Measurements from ENCODE around the gene ELFN2.
"Not testable (repeated sequence)": the region's sequence is repeated elsewhere in the genome, so short reads cannot be mapped to it uniquely, and the experiment has no call there.

The ELFN2 gene

DNA sequence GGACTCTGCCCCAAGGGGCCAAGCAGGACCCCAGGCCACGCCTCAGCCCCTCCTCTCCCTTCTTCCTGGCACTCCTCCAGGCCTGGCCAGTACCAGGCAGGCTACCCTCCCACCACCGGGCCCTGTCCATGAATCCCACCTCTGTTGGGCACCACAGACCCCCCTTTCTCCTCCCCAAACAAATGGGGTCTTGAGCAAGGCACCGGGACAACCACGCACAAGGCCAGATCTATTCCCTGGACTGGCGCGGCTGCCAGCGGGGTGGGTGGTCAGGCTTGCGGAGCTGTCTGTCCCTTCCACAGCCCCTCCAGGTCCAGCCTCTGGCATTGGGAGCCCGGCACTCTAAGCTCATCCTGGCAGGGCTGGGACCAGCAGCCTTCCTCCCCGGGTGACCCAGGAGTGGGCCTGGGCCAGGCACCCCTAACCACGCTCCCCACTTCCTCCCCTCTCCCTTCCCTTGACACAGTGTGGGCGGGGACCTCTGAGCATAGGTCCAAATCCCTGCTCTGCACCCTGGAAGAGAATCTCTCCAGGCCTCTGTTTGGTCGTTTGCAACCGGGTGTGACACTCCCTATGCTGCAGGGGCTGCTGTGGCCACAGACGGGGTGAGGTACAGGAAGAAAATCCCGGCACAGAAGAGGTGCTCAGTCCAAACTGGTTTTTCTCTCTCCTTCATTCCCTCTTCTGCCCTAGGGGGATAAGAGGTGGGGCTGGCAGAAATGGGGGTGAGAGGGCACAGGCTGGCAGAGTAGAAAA, 14.6 kb downstream of the ELFN2 start:
- in situ Hi-C loops (cut with MboI; ENCODE audit: low sequenced_read_pairs), result no loop called here

DNA sequence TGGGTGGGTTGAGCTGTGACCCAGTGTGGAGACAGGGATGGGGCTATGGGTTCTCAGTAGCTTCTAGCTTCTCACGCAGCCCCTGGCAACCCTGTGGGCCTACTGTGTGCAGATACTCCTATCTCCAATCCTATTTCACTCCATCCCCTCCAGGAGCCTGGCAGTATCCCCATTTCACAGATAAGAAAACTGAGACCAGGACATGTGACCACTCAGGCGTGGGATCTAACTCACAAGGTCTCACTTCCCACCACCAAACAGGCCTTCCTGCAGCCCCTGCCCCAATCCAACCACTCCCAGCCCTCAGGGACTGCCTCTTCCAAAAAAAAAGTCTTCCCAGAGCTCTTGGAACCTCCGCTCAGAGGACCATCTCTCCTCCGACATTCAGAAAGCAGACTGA, 15.6 kb downstream of the ELFN2 start:
- in situ Hi-C loops (cut with MboI; ENCODE audit: low sequenced_read_pairs), result no loop called here

DNA sequence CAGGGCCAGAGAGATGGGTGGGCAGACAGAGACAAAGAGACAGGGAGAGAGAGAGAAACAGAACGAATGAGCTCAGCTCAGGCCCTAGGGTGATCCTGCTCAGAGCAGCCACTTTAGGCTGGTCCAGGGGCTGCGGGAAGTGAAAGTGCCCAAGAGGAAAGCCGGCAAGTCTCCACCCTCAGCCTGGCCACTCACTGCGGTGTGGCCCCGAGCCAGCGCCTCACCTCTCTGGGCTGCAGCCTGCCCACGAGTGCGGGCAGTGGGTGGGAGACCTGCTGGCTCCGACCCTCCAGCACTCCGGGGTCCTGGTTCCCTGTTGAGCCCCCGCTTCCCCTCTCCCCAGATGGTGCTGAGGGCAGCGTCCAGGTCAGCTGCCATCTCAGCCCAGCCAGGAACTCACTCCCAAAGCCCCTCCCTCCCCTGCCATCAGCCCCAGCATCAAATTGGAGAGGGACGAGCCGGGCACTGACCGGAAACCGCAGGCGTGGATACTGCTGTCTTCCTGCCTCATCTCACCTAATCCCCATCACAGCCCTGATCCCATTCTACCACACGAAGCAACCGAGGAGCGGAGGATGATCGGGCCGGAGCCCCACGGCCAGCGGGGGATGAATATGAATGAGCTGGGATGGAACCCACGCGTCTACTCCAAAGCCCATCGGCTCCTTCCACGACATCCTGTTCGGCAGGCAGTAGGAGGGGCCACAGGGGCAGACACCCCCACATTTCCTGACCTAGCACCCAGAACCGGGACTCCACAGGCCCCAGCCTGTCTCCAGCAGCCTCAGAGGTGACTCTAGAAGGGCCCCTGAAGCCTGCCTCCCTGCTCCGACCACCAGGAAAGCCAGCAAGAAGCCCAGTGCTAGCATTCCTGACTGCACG, 16.9 kb downstream of the ELFN2 start:
- in situ Hi-C loops (cut with MboI; ENCODE audit: low sequenced_read_pairs), result no loop called here

DNA sequence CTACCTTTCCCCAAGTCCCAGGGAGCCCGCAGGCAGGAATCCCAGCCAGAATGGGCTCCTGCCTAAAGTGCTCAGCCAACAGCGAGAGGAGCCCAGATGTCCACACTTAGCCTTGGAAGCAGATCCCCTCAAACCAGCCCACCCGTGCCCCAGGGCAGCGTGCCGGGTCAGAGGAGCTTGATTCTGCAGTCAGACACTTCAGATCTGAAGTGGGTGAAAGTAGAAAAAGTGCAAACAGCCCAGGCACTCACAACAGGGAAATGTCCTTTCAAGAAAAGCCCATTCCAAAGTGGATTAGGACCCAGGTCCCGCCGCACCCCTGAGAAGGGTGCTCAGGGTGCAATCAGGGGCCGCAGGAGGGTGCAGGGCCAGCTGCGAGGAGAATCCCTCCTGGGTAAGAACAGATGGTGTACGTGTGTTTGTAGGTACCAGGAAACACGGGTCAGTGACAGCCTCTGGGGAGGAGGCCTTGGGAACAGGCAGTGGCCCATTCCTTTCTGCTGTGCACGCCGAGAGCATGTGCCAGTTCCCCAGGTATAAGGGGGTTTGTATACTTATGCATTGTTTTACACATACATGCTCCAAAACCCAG, 17.7 kb downstream of the ELFN2 start:
- in situ Hi-C loops (cut with MboI; ENCODE audit: low sequenced_read_pairs), result no loop called here

GRCh38 chr22:37409031-37409430, 18.2 kb downstream of the ELFN2 start:
- in situ Hi-C loops (cut with MboI; ENCODE audit: low sequenced_read_pairs), result no loop called here

DNA sequence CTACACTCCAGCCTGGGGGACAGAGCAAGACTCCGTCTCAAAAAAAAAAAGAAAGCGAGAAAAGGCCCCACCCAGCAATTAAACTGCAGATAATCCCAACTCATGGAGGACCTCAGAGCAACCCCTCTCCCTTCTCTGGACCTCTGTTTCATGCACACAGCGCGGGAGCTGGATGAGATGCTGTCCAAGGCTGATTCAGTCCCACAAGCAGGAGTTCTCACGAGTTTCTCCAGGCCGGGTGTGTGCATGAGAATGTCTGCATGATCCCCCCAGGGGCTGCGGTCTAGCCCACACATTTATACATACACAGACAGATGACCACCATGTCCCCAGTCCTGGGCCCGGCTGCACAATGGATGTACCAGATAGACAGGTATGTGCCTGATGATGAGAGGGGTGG, 19.4 kb downstream of the ELFN2 start:
- in situ Hi-C loops (cut with MboI; ENCODE audit: low sequenced_read_pairs), result no loop called here

DNA sequence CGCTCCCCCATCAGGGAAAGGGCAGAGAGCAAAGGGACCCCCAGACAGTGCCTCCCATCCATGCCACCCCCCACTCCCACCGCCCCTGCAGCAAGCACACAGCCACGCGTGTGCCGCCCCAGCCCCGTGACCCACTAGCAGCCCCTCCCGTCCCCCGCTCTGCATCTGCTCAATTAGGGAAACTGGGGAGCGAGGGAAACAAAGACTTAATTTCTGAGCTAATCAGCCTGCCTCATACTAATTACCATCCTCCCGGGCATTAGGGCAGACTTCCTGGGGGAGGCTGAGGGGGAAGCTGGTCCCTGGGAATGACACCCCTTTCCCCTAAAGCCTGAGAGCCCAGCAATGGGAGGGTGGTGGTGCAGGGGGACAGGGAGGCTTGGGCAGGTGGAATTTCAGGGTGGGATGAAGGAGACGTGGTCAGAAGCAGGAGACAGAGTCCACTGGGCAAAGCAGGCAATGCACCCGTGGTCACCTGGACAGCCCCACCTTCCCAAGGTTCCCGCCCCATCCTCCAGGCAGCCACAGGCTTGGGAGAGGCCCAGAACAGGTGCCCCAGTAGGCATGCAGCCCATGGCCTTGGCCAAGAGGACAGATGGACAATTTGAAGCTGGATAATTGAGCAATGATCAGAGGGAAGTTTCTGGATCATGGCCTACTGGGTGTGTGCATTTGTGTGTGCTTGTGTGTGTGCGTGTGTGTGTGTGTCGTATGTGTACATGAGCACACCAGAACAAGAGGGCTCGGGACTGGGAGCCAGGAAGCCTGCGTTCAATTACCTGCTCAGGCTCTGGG, 20.6 kb downstream of the ELFN2 start:
- in situ Hi-C loops (cut with MboI; ENCODE audit: low sequenced_read_pairs), result no loop called here

DNA sequence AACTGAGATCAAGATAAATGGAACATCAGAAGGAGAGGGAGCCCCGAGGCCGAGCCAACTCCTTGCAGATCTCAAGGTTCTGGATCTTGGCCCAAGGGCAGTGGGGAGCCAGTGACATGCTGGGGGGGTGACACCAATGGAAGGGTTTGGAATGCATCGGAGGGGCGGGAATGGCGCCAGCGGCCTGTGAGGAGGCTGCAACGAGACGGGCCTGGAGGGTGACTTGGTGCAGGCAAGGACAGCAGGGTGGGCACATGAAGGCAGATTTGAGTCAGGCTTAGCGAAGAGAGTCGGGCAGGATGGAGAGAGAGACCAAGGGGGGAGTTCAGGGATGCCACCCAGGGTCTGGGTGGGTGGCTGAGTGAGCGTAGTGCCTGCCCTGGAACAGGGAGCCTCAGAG, 23.2 kb downstream of the ELFN2 start:
- in situ Hi-C loops (cut with MboI; ENCODE audit: low sequenced_read_pairs), result no loop called here

DNA sequence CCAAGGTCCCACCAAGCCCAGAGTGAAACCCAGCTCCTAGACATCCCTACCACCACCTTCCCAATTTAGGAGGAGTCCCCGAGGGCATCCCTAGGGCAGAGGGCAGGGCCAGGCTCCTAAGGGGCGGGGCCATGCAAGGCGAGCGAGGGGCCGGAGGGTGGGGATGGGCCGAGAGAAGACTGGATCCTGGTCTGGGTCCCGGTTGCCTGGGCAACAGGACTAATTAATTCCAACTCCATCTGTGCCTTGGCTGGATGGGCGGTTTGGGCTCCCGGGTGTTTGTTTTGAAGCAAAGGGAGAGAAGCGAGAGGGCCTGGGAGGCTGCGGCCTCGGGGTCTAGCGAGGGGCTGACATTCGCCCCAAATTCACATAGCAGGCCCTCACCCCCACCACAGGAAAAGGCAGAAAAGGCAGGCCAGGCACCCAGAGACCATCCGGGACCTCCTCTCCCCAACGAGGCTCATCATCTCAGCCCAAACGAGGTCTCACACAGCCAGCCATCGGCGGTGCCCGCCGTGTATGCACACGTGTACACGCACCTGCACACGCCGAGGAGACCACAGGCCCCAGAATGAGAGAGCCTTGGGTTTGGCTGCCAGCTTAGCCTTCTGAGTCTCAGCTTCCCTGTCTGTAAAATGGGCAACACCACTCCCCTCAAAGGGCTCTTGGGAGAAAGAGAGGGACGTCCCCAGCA, 23.9 kb downstream of the ELFN2 start:
- in situ Hi-C loops (cut with MboI; ENCODE audit: low sequenced_read_pairs), result no loop called here

DNA sequence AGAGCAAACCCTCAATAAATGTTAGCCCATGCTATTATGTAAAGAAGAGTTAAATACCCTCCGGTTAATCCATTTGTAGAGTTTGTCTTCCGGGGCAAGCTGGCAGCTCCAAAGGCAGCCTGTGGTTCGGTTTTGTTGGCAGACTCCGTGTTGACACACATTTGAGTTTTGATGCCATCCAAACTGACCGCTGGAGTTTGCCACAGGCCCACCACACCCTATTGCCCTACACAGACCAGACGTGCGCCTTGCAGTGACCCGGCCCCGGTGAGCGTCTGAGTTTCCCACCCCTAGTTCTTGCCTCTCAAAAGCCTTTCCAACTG, 25.1 kb downstream of the ELFN2 start:
- in situ Hi-C loops (cut with MboI; ENCODE audit: low sequenced_read_pairs), result no loop called here

- in situ Hi-C loops (cut with MboI; ENCODE audit: low sequenced_read_pairs), result no loop called here
Observed at GRCh38 chr22:37401401-37402183, 25.7 kb downstream of the ELFN2 start.

DNA sequence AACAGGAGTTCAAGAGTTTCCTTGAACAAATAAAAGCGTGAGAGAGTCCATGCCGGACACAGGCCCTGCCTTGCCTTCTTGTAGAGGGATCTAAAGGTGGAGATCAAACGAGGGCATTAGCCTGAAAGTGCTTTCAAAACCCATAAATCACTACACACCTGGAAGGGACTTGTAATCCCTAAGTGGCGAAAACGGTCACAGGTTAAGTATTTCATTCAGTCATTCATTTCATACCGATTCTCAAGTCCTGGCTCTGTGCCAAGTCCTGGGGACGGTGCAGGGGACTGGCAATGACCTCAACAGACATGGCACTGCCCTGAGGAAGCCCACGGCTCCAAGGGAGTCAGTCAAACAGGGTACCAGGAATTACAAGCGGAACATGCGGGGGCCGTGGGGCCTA, 26.6 kb downstream of the ELFN2 start:
- in situ Hi-C loops (cut with MboI; ENCODE audit: low sequenced_read_pairs), result no loop called here

- in situ Hi-C loops (cut with MboI; ENCODE audit: low sequenced_read_pairs), result not testable (repeated sequence)
Observed at GRCh38 chr22:37399457-37399856, 27.8 kb downstream of the ELFN2 start.

- in situ Hi-C loops (cut with MboI; ENCODE audit: low sequenced_read_pairs), result no loop called here
Observed at GRCh38 chr22:37397226-37397625, 30.1 kb downstream of the ELFN2 start.

GRCh38 chr22:37396488-37397084, 30.7 kb downstream of the ELFN2 start:
- in situ Hi-C loops (cut with MboI; ENCODE audit: low sequenced_read_pairs), result no loop called here

GRCh38 chr22:37394341-37394740, 32.9 kb downstream of the ELFN2 start:
- in situ Hi-C loops (cut with MboI; ENCODE audit: low sequenced_read_pairs), result no loop called here

- in situ Hi-C loops (cut with MboI; ENCODE audit: low sequenced_read_pairs), result no loop called here
Observed at GRCh38 chr22:37393746-37394145, 33.5 kb downstream of the ELFN2 start.

DNA sequence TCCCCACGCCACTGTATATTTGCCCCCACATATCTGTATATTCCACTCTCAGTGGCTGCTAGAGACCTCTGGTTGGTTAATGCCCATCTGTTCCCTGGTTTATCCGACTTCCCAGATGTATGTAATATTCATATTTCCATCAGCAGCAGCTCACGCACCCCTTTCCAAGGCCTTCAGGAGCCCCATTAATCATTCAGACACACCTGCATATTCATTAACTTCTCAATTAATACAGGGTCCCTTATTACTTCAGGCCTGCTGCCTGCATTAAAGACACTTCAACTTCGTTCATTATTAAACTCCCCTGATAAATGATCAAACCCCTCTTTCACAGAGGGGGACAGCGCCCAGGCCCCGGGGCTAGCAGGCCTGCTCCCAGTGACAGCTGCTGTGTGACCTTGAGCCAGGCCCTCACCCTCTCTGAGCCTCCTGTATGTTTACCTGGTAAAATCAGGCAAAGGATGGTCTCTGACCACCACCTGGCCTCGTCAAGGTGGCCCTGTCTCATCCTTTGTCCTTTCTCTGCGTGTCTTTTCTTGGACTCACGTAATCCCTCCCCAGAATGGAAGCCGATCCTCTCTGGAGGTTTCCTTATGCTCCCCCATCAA, 34.5 kb downstream of the ELFN2 start:
- in situ Hi-C loops (cut with MboI; ENCODE audit: low sequenced_read_pairs), result no loop called here

GRCh38 chr22:37391702-37392101, 35.6 kb downstream of the ELFN2 start:
- in situ Hi-C loops (cut with MboI; ENCODE audit: low sequenced_read_pairs), result no loop called here
